HL-60 (cell line): ENCODE data around the gene DUSP6.

Source experiments
- CTCF ChIP-seq: IDR thresholded peaks from one replicate; pipeline ENCODE4 v1.5.1; 2011; ENCODE audit warnings: low read length, control low read depth, inconsistent platforms; ENCODE audit not compliant: insufficient read depth
- GABPA ChIP-seq: IDR thresholded peaks from 2 replicates; pipeline ENCODE4 v1.6.1; 2012; ENCODE audit warnings: low read depth
- POLR2AphosphoS5 ChIP-seq: IDR thresholded peaks from 2 replicates; pipeline ENCODE4 v1.6.1; 2012; ENCODE audit warnings: low read depth
- REST ChIP-seq: IDR thresholded peaks from 2 replicates; pipeline ENCODE4 v1.6.1; 2012; ENCODE audit warnings: low read depth; ENCODE audit not compliant: insufficient replicate concordance

- TF ChIP-seq CTCF: no peak
- TF ChIP-seq POLR2AphosphoS5: no peak
- TF ChIP-seq REST: no peak
- no peak for TF ChIP-seq GABPA
Observed at GRCh38 chr12:89306827-89307473, 45.4 kb downstream of the DUSP6 start.
